ENCODE results near the gene TRPC4. TPM values are rescaled to one million over a fixed set of nuclear protein-coding genes. Genes with fewer than 3 reads are reported as not detected.

The TRPC4 gene
- total RNA-seq, 1 experiment from 2014 or later, result 1.3 TPM

- in situ Hi-C loops (cut with HindIII; ENCODE audit: low pct_unique_long_range_greater_than_20kb, low sequenced_read_pairs), result no loop called here
- no peak for DNase-seq (ENCODE audit: low read depth)
These were observed 117.4 kb downstream of the TRPC4 start for GRCh38 chr13:37752146-37752545.

DNA sequence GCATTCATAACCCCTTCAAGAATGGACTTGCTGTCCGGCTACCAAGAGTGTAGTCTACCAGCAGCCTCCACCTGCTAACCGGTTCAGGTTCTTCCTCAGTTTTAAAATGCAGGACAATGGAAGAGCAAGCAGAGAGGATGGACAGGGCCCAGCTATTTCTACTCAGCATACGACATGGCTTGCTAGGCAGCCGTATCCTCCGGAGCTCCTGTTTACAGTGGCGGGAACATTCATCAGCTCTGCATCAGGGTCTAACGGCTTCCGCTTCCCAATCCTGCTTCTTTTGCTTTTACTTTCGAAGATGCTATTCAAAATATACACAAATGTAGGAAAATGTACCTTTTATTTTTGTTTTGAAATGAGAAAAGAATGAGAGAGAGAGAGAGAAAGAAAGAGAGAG lies 118.5 kb downstream of the TRPC4 start:
- in situ Hi-C loops (cut with HindIII; ENCODE audit: low pct_unique_long_range_greater_than_20kb, low sequenced_read_pairs), result no loop called here
- no peak for DNase-seq (ENCODE audit: low read depth)

GRCh38 chr13:37748913-37749312 lies 120.7 kb downstream of the TRPC4 start:
- in situ Hi-C loops (cut with HindIII; ENCODE audit: low pct_unique_long_range_greater_than_20kb, low sequenced_read_pairs), result no loop called here
- no peak for DNase-seq (ENCODE audit: low read depth)

DNA sequence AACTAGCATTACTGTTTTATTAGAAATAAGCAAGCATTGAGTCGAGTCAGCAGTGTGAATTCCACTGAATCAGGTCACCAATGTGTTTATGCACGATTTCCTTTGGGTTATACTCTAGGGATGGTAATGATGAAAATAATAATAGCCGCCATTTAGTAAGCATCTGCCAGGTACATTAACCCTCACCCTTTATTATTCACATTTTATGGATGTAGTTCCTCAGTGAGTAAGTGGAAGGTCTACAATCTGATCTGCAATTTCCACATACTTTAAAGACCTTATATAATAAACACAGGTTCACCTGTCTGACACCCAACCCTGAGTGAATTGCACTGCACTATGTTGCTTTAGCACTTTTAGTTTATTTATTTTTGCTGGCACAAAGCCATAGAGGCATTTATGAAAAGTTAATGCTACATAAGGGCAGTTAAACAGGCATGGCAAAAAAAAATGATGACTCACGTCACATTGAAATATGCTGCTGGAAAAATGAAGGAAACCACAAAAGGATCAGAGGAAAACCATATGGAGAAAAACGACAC lies 122.4 kb downstream of the TRPC4 start:
- in situ Hi-C loops (cut with HindIII; ENCODE audit: low pct_unique_long_range_greater_than_20kb, low sequenced_read_pairs), result no loop called here
- DNase-seq (ENCODE audit: low read depth), result peak; percentile 83

DNA sequence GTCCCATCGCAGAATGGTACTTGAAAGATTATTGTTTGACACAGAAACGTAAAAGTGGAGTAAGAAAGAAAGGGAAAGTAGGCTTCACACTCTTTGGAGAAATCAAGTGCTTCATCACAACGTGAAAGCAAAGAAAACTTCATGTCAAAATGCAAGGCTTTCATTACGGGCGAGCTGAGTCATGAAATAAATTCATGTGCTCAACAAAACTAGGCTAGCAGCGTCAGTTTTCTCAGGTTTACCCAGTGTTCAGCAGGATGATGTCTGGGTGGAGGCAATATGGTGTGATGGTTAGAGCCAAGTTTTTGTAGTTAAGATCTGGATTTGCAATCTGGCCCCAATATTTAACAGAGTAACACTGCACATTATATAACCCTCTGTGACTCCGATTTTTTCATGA lies 128.0 kb downstream of the TRPC4 start:
- DNase-seq (ENCODE audit: low read depth), result no peak
- in situ Hi-C loops (cut with HindIII; ENCODE audit: low pct_unique_long_range_greater_than_20kb, low sequenced_read_pairs), result no loop called here

DNA sequence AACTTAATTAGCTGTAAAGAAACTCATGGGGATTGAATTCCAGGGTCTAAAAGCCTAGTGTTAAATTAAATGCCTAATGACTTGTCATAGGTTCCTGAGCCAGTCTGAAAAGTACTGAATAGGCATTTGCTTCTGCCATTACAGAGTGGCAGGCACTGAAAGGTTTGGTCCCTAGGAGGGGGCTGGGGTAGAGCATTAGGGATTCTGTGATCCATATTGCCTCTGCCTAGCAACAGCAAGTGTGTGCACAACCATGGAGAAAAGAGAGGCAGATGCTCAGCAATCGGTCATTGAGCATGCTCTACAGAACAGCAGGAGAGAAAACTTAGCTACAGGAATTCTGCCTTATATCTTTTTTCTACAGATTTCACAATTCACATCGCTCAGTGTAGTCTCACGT lies 133.5 kb downstream of the TRPC4 start:
- no peak for DNase-seq (ENCODE audit: low read depth)
- in situ Hi-C loops (cut with HindIII; ENCODE audit: low pct_unique_long_range_greater_than_20kb, low sequenced_read_pairs), result no loop called here

DNA sequence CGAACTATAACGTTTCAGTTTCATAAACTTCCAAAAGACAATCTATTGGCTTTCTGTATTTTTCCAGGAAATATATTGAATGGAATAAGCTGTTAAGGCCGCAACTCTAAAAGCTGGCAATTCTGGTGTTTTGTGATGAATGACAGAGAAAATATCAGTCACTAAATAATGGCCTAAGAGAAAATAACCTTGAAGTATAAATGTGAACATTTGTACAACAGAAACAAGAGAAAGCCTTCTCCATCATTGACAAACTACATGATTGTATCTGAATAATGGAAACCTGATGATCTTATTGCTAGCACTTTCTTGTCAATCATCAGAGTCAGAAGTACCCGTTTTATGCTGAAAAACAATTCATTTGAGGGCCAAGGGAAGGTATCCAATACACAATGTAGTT lies 134.3 kb downstream of the TRPC4 start:
- in situ Hi-C loops (cut with HindIII; ENCODE audit: low pct_unique_long_range_greater_than_20kb, low sequenced_read_pairs), result no loop called here
- DNase-seq (ENCODE audit: low read depth), result no peak

DNA sequence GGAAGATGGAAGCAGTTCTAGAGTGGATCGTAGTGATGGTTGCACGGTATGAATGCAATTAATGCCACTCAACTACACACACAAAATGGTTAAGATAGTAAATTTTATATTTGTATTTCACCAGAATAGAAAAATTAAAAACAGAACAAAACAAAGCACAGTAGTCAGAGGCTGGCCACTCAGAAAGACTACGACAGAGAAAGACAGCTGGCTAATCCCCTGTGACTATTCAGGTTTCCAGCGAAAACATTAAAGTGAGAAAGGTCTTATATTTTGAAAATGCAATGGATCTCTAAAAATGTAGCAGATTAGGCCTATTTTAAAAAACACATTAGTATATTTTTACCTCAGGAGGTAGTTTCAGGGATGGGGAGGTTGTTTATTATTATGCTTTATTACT lies 139.7 kb downstream of the TRPC4 start:
- no peak for DNase-seq (ENCODE audit: low read depth)
- in situ Hi-C loops (cut with HindIII; ENCODE audit: low pct_unique_long_range_greater_than_20kb, low sequenced_read_pairs), result no loop called here

DNA sequence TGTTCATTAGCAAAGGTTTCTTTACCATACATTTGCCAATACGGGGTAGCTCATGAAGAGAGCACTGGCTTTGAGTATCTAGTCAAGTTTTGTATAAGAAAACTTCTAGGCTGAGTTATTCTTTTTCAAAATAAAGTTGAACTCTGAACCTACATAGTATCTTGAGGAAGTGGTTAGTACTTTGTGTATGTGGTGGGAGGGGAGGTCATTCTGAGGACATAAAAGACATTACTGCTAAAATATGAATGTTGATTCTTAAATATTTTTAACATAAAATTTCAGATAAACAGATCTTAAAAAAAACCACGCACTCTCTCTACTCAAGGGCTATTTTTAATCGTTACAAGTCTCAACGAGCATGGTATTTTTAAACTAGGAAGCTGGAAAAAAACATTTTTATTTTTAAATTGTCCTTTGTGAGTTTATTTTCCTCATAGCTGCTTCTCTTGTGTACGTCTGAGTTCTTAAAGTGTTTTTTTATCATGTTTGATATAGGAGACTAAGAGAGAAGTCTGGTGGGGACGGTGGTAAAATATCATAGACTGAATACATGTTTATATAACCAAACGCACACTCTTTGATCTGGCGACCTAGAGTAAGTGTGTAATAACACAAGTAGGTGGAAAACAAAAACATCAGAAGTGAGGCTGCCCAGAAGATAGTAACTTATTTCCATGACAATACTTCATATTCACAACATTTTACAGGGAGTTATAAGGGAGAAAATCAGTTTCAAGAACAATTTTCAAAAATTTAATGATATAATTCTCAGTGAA lies 153.0 kb downstream of the TRPC4 start:
- DNase-seq (ENCODE audit: low read depth), result no peak
- in situ Hi-C loops (cut with HindIII; ENCODE audit: low pct_unique_long_range_greater_than_20kb, low sequenced_read_pairs), result no loop called here

GRCh38 chr13:37715606-37716015 lies 154.0 kb downstream of the TRPC4 start:
- in situ Hi-C loops (cut with HindIII; ENCODE audit: low pct_unique_long_range_greater_than_20kb, low sequenced_read_pairs), result no loop called here
- DNase-seq (ENCODE audit: low read depth), result peak; percentile 61

DNA sequence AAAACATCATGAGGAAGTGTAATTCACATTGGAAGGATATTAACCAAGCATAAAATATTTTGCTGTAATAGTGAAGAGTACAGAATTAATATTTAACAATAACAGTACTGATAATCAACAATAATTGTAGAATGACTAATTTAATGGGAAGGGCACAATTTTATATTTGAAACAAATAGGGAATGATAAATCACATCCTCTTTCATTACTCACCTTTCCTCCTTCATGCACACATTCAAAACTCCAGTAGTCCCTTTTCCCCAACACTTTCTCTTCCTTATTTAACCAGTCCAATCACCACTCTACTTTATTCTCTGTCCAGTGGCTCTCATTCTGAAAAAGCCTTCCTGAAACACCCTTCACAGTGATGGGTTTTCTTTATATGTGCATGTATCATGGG lies 160.3 kb downstream of the TRPC4 start:
- in situ Hi-C loops (cut with HindIII; ENCODE audit: low pct_unique_long_range_greater_than_20kb, low sequenced_read_pairs), result no loop called here
- DNase-seq (ENCODE audit: low read depth), result no peak

GRCh38 chr13:37707739-37708500 lies 161.7 kb downstream of the TRPC4 start:
- in situ Hi-C loops (cut with HindIII; ENCODE audit: low pct_unique_long_range_greater_than_20kb, low sequenced_read_pairs), result no loop called here

GRCh38 chr13:37706041-37706440 lies 163.5 kb downstream of the TRPC4 start:
- DNase-seq (ENCODE audit: low read depth), result no peak
- in situ Hi-C loops (cut with HindIII; ENCODE audit: low pct_unique_long_range_greater_than_20kb, low sequenced_read_pairs), result no loop called here

More at GRCh38 chr13:37707739-37708500, 161.7 kb downstream of the TRPC4 start:
- no peak for DNase-seq (ENCODE audit: low read depth)

- in situ Hi-C loops (cut with HindIII; ENCODE audit: low pct_unique_long_range_greater_than_20kb, low sequenced_read_pairs), result no loop called here
These were observed 167.6 kb downstream of the TRPC4 start for GRCh38 chr13:37701972-37702371.

GRCh38 chr13:37701306-37701705 lies 168.3 kb downstream of the TRPC4 start:
- no peak for DNase-seq (ENCODE audit: low read depth)
- in situ Hi-C loops (cut with HindIII; ENCODE audit: low pct_unique_long_range_greater_than_20kb, low sequenced_read_pairs), result no loop called here

More at GRCh38 chr13:37701972-37702371, 167.6 kb downstream of the TRPC4 start:
- DNase-seq (ENCODE audit: low read depth), result peak; percentile 83

GRCh38 chr13:37700887-37701286 lies 168.7 kb downstream of the TRPC4 start:
- in situ Hi-C loops (cut with HindIII; ENCODE audit: low pct_unique_long_range_greater_than_20kb, low sequenced_read_pairs), result no loop called here
- DNase-seq (ENCODE audit: low read depth), result no peak

GRCh38 chr13:37695200-37695599 lies 174.4 kb downstream of the TRPC4 start:
- in situ Hi-C loops (cut with HindIII; ENCODE audit: low pct_unique_long_range_greater_than_20kb, low sequenced_read_pairs), result no loop called here
- DNase-seq (ENCODE audit: low read depth), result no peak

- no peak for DNase-seq (ENCODE audit: low read depth)
- in situ Hi-C loops (cut with HindIII; ENCODE audit: low pct_unique_long_range_greater_than_20kb, low sequenced_read_pairs), result no loop called here
These were observed 179.2 kb downstream of the TRPC4 start for GRCh38 chr13:37690361-37690760.

GRCh38 chr13:37686501-37686900 lies 183.1 kb downstream of the TRPC4 start:
- in situ Hi-C loops (cut with HindIII; ENCODE audit: low pct_unique_long_range_greater_than_20kb, low sequenced_read_pairs), result no loop called here
- DNase-seq (ENCODE audit: low read depth), result no peak

Measured in Caki2 (cell line).